GM21723 (cell line): ENCODE data around the gene CER1.
A peak's percentile ranks its signal among the peaks of the same experiment; 100 is the strongest.

ENCODE experiments used
- ATAC-seq: cut with Tn5 transposase; IDR thresholded peaks from one replicate; pipeline ENCODE4 v1.9.1; 2021; ENCODE audit warnings: mild to moderate bottlenecking, moderate library complexity; ENCODE audit not compliant: unreplicated experiment

Gene CER1, protein sequence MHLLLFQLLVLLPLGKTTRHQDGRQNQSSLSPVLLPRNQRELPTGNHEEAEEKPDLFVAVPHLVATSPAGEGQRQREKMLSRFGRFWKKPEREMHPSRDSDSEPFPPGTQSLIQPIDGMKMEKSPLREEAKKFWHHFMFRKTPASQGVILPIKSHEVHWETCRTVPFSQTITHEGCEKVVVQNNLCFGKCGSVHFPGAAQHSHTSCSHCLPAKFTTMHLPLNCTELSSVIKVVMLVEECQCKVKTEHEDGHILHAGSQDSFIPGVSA

DNA sequence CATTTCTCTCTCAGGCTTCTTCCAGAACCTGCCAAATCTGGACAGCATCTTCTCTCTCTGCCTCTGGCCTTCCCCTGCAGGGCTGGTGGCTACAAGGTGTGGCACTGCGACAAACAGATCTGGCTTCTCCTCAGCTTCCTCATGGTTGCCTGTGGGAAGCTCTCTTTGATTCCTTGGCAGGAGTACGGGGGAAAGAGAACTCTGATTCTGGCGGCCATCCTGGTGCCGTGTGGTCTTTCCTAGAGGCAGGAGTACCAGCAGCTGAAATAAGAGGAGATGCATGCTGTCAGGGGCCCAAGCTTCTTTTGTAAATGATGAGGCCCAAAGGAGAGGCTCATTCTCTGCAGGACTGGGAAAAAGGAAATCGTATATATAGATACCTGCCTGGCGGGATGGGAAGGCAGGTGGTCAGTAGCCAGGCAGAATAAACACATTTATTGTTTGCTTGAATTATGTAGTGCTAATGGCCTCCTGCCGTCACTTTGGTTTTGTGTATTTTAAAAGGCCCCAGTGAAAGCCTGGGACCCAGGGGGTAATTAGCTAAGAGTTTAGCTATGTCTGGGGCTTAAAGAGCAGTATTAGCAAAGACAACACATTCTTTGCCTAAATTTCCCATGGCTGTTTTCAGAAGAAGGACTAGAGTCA, at the start of gene CER1:
TSS of gene CER1 (minus strand) at position 343 of the 645 bp plus-strand sequence. CDS start at position 282, 61 bp downstream.
- no peak for ATAC-seq

DNA sequence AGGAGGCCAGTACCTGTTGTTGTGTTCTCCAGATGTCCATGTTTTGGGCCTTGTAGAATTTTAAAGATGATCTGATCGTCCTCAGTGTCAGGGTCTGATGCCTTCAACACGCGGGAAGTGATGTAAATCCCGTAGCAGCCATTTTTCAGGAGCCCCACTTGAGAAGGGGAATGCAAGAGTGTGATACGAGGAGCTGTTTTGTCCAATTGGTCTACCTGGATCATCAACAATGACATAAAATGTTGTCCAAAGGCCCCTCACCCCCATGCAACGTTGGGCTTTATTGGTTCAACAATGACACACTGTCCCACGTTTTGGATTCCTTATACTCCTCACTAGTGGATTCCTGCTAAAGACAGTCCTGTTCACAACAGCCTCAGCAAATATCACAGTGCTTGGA, 48.1 kb upstream of the CER1 start:
- ATAC-seq = no peak

DNA sequence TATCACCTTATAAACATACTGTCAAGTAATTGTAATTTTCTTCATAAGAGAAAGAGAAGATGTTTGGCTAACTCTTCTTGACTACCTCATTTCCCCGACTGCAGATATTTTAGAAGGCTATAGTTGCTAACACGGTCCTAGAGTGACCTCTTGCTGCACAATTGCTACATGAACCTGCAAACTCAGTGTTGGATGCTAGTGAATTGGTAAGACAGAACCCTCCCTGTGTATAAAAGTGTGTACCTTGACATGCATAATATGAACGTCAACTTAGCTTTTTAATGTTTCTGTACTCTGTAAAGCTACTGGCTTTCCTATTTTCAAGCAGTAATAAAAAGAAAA, 46.7 kb upstream of the CER1 start:
- ATAC-seq = peak; percentile 61

DNA sequence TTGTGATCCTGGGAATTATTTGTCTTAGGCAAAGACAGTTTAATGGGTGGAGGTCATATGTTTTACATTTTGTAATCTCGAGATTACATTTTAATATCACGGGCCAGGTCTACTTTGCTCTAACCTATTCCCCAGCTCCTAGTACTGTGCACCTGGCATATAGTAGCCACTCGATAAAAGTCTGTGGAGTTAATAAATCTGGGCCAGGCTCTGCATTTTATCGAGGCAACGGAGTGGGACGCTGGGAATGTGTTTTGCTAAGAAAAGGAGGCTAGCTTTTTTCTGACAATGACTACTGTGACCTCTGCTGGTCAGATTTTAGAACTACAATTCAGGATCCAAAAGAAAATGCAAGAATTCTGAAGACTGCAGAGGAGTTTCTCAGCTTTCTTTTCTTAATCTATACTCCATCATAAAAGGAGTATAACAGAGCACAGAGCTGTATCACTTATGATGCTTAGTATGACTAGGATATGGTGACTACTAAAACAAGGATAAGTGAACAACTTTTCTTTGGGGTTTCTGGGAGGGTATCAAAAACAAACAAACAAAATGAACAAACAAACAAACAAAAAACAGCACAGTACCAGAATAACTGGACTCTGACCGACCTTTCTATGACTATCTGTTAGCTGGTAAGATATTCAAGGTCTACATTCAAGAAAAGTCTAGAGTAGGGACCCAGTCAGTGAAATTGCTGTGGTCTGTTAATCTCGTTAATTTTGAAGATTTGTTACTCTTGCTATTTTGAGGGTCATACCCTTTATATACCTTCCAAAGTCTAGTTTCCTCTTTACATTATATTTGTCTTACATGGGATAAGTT, 46.1 kb upstream of the CER1 start:
- ATAC-seq = no peak

DNA sequence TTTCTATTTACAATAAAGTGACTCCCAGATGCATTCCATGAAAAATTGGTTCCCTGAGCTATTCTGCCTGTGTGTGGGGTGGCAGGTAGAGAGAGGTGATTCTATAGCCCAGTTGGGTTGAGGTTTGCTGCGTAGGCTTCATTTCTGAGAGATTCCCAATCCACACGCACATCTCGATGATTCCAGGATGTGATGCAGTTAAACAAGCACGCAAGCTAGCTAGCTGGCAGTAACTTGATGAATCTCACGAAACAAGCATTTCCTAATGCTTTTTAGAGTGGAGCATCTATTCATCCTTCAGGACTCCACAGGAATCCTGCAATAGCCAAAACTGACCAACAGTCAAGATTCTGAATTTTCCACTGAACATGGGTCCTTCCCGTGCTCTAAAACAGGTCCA, 43.8 kb upstream of the CER1 start:
- no peak for ATAC-seq

DNA sequence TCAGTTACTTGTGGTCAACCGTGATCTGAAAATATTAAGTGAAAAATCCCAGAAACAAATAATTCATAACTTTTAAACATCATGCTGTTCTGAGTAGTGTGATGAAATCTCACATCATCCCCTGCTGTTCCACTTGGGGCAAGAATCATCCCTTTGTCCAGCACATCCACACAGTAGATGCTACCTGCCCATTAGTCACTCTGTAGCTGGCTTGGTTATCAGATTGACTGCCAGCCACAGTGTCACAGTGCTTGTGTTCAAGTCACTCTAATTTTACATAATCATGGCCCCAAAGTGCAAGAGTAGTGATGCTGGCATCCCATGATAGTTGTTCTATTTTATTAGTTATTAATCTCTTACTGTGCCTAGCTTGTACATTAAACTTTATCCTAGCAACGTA, 39.1 kb upstream of the CER1 start:
- ATAC-seq = no peak

DNA sequence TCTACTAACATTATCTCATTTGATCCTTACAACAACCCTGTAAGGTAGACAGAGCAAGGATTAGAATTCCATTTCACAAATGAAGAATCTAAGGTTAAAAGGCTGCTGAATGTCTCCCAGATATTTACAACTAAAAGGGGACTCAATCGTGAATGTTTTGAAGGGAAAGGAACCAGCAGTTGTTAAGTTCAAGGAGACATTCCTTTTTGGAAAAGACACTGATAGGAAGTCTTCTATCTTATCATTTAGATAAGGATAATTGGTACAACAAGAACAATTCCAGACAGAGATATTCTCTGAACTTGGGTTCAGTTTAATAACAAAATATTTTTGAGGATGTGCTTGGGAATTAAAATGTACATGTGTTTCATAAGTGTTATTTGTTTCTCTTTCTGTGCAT, 37.5 kb upstream of the CER1 start:
- ATAC-seq = no peak

DNA sequence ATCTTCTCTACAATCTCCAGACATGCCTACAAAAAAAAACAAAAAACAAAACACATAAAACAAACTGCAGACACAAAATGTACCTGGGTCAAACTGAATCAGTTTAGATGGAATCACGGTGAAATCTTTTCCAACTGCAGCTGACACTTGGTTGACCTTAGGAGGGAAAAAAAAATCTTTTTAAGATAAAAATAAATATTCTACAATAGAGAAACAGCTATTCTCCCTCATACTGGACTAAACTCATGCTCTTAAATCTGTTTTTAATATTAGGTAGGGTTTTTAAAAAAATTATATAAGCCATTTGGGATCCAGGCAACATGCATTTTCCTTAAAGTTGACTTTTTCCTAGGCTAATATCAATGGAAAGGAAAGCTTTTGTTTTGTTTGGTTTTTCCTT, 33.8 kb upstream of the CER1 start:
- ATAC-seq = no peak

DNA sequence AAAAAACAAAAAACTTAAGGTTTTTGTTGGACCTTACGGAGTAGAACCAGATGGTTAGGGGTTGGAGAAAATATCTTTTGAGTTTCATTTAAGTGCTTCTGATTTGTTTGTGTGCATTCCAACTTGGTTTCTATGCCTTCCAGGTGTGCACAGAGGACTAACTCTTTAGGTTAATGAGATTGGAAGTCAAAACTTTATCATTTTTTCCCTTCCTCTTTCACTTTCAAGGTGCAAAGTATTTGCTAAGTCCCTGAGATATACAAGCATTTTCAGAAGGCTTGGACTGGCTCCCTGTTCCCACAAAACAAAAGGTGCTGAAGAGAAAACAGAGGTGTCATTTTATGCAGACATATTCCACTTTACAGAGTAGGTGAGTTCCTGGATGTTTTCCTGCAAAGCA, 30.3 kb upstream of the CER1 start:
- no peak for ATAC-seq

DNA sequence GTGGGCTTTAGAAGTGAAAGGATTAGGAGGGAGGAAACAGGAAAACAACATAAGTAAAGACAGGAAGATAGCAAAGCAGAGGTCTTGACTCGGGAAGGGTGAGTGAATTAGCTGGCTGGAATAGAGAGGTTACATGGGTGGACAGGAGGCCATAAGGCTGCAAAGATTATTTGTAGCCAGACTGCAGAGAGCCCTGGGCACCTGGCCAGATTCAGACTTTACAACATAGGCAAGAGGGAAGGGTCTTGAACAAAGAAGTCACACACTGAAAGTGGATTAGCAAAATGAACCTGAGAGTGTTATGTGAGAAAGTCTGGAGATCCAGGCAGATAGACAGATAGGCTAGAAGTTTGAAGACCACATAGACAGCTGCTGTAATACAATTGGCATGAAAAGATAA, 29.7 kb upstream of the CER1 start:
- ATAC-seq = no peak

DNA sequence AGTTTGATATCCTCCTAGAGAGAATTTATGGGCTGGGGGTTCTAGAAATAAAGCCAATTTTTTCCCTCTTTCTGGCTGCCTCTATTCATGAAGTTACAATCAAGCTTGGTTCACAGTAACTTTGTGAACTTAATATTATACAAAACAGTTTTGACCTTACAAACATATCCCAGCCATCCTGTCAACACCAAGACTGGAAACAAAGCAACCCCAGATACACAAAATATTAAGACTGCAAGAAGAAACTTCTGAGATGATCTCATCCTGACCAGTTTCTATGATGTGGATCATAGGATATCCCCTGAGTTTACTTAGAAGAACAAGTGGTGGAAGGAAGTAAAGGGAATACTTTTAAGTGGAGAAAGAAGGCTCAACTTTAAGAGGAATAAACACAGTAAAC, 28.3 kb upstream of the CER1 start:
- no peak for ATAC-seq

DNA sequence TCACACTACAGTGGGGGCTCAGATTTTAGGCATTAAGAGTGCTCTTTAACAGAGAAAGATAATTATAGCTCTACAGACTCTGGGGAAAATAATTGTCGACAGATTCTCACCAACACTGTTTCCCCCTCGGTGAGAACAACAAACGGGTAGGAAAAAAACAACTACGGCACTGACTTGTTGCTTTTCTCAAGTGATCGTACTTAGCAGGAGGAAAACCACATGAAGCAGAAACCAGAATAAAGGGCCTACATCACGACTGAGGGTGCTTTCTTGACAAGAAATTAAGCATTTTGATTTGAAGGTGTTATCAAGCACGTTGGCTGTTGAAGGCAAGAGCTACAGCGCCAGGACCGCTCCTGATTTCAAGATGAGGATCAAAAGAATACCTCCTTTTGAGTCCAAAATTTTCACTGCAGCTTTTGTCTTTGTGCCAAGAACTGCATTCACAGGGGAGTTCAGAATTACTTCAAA, 27.2 kb upstream of the CER1 start:
- ATAC-seq = no peak

DNA sequence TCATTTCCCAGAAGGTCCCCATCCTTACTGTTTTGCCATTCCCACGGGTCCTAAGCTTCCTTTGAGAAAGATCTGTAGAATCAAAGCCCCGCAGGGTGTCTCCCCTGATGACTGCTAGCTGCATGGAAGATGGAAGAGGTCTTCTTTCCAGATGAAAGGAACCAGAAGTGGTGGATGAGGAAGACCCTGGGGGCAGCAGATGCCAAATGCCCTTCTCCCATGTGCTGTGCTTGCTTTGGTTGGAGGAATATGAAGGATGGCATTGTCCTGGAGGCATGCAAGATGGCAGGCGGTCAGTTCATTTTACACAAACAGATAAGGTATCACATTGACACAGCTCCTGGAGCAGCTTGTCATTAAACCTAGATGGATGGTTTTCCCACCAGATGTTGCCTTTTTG, 25.8 kb upstream of the CER1 start:
- no peak for ATAC-seq

DNA sequence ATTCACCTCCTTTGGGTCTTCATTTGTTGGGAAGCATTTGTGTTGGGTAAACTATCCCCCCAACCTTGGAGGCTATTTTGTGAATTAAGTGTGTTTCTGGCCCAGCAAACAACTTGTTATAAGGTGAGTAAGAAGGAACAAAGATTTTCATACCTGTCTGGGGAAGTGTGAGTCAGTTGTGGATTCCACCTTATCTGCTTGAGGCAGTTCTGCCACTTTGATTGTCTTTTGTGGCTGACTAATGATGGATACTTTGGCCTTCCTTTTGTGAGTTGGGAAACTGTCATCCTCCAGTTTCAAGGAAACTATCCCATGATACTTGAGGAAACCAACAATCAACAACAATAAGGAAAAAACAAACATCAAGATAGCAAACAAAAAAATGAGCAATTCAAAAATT, 24.6 kb upstream of the CER1 start:
- ATAC-seq = no peak

DNA sequence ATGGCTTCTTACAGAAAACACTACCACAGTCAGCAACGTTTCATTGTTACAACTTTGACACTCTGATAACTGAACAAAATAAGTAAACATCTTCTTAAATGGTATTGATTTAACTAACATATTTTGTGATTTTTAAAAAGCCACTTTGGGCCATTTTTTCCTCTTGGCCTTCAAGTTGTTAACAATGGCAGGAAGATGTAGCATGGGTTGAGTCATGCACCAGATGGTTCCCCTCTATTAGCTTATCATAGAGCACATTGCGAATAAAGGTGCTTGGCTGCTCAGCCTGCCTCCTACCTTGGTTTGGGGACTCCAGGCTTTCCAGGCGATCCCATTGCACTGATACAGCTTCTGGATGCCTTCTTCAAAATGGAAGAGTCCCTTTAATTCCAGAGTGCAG, 24.1 kb upstream of the CER1 start:
- ATAC-seq = no peak

DNA sequence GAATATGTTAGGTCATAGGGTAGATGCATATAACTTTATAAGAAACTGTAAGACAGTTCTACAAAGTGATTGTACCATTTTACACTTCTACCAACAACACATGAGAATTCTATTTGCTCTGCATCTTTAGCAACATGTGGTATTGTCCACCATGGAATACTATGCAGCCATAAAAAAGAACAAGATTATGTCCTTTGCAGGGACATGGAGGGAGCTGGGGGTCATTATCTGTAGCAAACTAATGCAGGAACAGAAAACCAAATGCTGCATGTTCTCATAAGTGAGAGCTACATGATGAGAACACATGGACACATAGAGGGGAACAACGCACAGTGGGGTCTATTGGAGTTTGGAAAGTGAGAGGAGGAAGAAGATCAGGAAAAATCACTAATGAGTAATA, 22.2 kb upstream of the CER1 start:
- ATAC-seq = no peak

DNA sequence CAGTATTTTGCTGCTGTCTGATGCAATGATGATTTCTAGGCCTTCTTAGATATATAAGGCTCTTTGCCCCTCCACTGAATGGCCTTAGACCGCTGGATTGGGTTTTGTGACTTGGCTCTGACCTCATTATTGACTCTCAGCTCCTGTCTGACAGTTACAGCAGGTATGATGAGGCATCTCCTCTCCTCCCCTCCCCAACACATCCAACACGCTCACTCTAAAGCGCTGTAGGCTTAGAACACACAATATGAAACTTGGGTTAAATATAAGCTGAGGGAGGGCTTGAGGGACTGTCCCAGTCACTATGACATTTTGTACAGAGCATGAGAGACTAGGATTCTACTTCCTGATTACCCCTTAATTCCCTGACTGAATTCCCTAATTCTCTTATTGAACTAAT, 18.8 kb upstream of the CER1 start:
- ATAC-seq = peak; percentile 88

DNA sequence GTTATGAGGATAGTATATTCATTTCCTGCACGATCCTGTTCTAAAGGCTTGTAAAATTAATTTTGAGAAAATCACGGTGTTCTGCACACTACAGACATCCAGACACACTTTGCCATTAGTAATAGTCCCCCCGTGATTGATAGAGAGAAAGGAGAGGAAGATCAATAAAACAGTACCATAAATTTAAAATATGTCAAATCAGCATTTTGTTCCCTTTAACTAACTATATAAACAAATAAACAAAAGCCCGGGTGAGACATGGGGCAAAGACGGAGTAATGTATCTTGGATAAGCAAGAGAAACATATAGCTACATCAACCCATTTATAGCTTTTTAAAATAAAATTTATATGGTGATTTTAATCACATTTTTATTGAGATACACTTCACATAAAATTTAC, 10.6 kb upstream of the CER1 start:
- no peak for ATAC-seq

DNA sequence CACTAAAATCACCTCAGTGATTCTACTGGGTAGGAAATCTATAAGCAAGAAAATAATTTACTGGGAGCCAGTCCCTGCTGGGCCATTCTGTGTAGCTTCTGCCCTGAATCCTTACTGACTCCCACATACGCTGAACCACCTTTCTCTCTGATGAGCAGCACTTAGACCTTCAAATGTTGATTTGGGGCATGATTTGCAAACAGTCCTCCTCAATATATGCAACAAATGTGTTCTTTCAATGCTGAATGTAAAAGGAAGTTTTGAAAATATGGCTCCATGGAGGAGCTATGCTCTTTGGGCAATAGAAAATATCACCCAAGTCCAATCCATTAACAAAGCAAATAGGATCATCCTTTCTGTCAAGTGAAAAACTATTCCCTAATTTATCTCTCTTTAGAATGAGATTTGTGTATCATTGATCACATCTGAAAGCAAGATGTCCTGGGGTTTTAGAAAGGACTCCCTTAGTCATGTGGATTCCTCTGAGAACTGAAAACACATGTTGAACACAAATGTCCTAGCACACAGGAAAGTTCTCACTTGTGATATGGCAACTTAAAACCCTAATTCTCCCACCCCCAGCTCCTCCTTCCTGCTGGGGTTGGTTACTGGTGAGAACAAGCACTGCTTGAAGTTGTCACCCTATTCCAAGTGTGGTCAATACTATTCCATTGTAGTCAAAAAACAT, 8.9 kb upstream of the CER1 start:
- ATAC-seq = no peak

DNA sequence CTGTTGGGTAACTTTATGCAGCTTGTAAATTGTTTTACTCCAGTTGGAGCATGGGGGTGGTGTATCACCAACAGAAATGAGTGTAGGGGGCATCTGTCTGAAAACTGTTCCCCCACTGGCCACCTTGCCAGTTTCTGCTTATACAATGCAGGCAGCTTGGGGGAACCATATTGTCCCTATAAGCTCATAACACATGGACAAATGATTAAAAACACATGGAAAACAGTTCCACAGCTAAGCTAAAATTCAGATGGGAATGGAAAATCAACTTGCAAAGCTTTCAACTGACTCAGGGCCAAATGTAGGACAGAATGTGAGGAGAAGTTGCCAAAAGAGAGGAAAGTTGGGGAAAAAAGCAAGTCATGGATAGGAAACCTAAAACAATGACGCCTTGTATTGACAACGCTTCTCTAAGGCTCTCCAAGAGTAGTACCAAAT, 7.9 kb upstream of the CER1 start:
- ATAC-seq = no peak

DNA sequence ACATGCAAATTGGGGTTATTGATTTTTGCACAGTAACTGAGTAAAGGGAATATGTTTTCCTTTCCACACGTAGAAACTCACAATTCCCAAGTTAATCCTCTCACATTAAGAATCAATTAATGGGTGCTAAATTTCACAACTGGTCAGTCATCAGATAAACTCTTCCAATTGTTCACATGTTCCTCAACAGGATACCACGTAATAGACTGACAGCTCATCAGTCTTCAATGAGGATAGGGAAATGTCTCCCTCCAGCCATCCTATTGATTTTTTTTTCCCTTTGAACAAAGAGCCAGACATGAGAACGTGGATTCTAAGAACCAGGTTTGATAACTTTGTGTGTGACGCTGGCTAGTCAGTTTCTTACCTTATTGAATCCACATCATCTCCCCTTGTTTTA, 768 bp upstream of the CER1 start:
- no peak for ATAC-seq
